Breast epithelium (tissue), 4 donors: ENCODE measurements around the gene LSM2. TPM values are rescaled to one million over a fixed set of nuclear protein-coding genes. Genes with fewer than 3 reads are reported as not detected.
A peak's percentile ranks its signal among the peaks of the same experiment; 100 is the strongest.
"Not testable (repeated sequence)": the region's sequence is repeated elsewhere in the genome, so short reads cannot be mapped to it uniquely, and the experiment has no call there.

ENCODE experiments used
- DNase-seq, 2 donors: peaks; one replicate each; pipeline ENCODE4 v3.0.0-alpha.2; 2019; ENCODE audit warnings: low spot score in 2 of 2
- H3K27ac ChIP-seq, 2 donors: fragments of 200-600 bp; sonication (generic) in 1 of 2; one replicate each; pipeline ENCODE4 v1.5.1; 2016 to 2019; ENCODE audit warnings: mild to moderate bottlenecking in 1 of 2
- H3K27me3 ChIP-seq, 2 donors: fragments of 200-600 bp; sonication (generic) in 1 of 2; one replicate each; pipeline versions ENCODE4 v1.5.1 to v1.6.0; 2017 to 2019; ENCODE audit warnings: control low read depth in 1 of 2, mild to moderate bottlenecking in 1 of 2
- H3K36me3 ChIP-seq: fragments of 200-600 bp; one replicate; pipeline ENCODE4 v1.5.1; 2019
- H3K4me1 ChIP-seq, 2 donors: fragments of 200-600 bp; sonication (generic); one replicate each; pipeline ENCODE4 v1.5.1; 2016 to 2019; ENCODE audit warnings: control low read depth in 1 of 2
- H3K4me3 ChIP-seq, 3 donors: fragments of 200-600 bp; sonication (generic); 1 replicate in 2 of 3; 2 replicates in 1 of 3; pipeline ENCODE4 v1.5.1; 2016 to 2019; ENCODE audit warnings: mild to moderate bottlenecking in 3 of 3, moderate library complexity in 2 of 3
- H3K9me3 ChIP-seq, 2 donors: fragments of 200-600 bp; sonication (generic) in 1 of 2; one replicate each; pipeline ENCODE4 v1.5.1; 2016 to 2019; ENCODE audit warnings: control low read depth in 1 of 2
- CTCF ChIP-seq, 3 donors: fragments of 450-650 bp; IDR thresholded peaks; one replicate each; pipeline ENCODE4 v1.5.1; 2016 to 2017; ENCODE audit warnings: antibody characterized with exemption in 3 of 3, mild to moderate bottlenecking in 3 of 3, moderate library complexity in 3 of 3
- POLR2A ChIP-seq: fragments of 450-650 bp; IDR thresholded peaks from one replicate; pipeline ENCODE4 v1.6.1; 2016; ENCODE audit warnings: antibody characterized with exemption, mild to moderate bottlenecking, moderate library complexity
- POLR2AphosphoS5 ChIP-seq, 3 donors: sonication (generic); formaldehyde crosslinking; IDR thresholded peaks; one replicate each; pipeline ENCODE4 v1.6.1; 2017; ENCODE audit warnings: antibody characterized with exemption in 3 of 3
- intact Hi-C: fragments of 100-400 bp; cut with DNase I; formaldehyde crosslinking; loops from one replicate; pipeline ENCODE4 v1.15.1; 2023; ENCODE audit warnings: low total_unique reads
- total RNA-seq, 3 donors: library from RNA; depleted of rRNA; stranded (reverse); fragments of >200 nt; gene quantifications; one replicate each; pipeline ENCODE4 v1.1.0, GENCODE V29; 2016

LSM2 gene
- total RNA-seq, 3 donors from 2014 or later = 28.7 to 39.7 (median 32.6) TPM

- H3K36me3 ChIP-seq, H3K27me3 ChIP-seq, intact Hi-C loops, H3K9me3 ChIP-seq, H3K4me1 ChIP-seq, DNase-seq: not testable (repeated sequence)
- H3K27ac ChIP-seq = peak overlapping the region; percentile 75 to 88
- TF ChIP-seq POLR2AphosphoS5 (IDR thresholded peaks at IDR 0.05) = peak in 1 of 3 donors; percentile 40
- H3K4me3 ChIP-seq = peak overlapping the region; percentile 42 to 66 (median 61)
Observed at GRCh38 chr6:31817929-31818511, 11.3 kb upstream of the LSM2 start.

- DNase-seq, intact Hi-C loops, H3K9me3 ChIP-seq, H3K36me3 ChIP-seq, H3K27me3 ChIP-seq, H3K4me1 ChIP-seq: not testable (repeated sequence)
- H3K27ac ChIP-seq = peak overlapping the region; percentile 75 to 88
- H3K4me3 ChIP-seq = peak overlapping the region; percentile 42 to 66 (median 61)
Observed at GRCh38 chr6:31817133-31817928, 10.6 kb upstream of the LSM2 start.

GRCh38 chr6:31815025-31815838 lies 8.5 kb upstream of the LSM2 start, which contains the start of the genes HSPA1A and HSPA1L:
Gene HSPA1A (plus strand): TSS chr6:31815543. CDS start chr6:31815757, 214 bp downstream.
Gene HSPA1L (minus strand): TSS chr6:31815283. CDS start chr6:31811972, 3,311 bp downstream.
- Histone ChIP-seq H3K9me3 (no peaks in the 10 kb centered on the region), H3K27me3 (no peaks in the 10 kb centered on the region), H3K4me1 (peaks cover 0 to 5% of the 10 kb centered on the region in 2 donors), H3K36me3 (no peaks in the 10 kb centered on the region), H3K27ac (peak within 1 kb of the TSS; percentile 99 to 100), H3K4me3 (peak within 1 kb of the TSS; percentile 57 to 75 (median 64))
- TF ChIP-seq POLR2AphosphoS5 (IDR thresholded peaks at IDR 0.05) (peak; percentile 100), CTCF (IDR thresholded peaks at IDR 0.05) (no peak), POLR2A (peak; percentile 99)
- intact Hi-C loops = no loop called here
- peak; percentile 95 to 97 for DNase-seq

- Histone ChIP-seq H3K36me3 (no peaks in the 10 kb centered on the region), H3K27ac (peak overlapping the region; percentile 99 to 100), H3K27me3 (no peaks in the 10 kb centered on the region), H3K4me3 (peak overlapping the region; percentile 57 to 75 (median 64)), H3K9me3 (no peaks in the 10 kb centered on the region), H3K4me1 (peaks cover 0 to 5% of the 10 kb centered on the region in 2 donors)
- peak; percentile 97 to 98 for DNase-seq
- intact Hi-C loops = no loop called here
- no peak for TF ChIP-seq CTCF (IDR thresholded peaks at IDR 0.05)
- TF ChIP-seq POLR2A = peak; percentile 22
- peak; percentile 59 to 89 (median 87) for TF ChIP-seq POLR2AphosphoS5 (IDR thresholded peaks at IDR 0.05)
Observed at GRCh38 chr6:31814677-31815024, 7.9 kb upstream of the LSM2 start.

GRCh38 chr6:31813465-31813849 lies 6.7 kb upstream of the LSM2 start:
- H3K4me1 ChIP-seq = peaks cover 0 to 5% of the 10 kb centered on the region in 2 donors
- H3K9me3 ChIP-seq = no peaks in the 10 kb centered on the region
- H3K36me3 ChIP-seq = no peaks in the 10 kb centered on the region
- no peak for TF ChIP-seq POLR2A
- TF ChIP-seq CTCF (IDR thresholded peaks at IDR 0.05) = no peak
- no peak for TF ChIP-seq POLR2AphosphoS5 (IDR thresholded peaks at IDR 0.05)
- intact Hi-C loops = no loop called here
- DNase-seq = no peak
- peak overlapping the region; percentile 99 to 100 for H3K27ac ChIP-seq
- H3K27me3 ChIP-seq = no peaks in the 10 kb centered on the region
- H3K4me3 ChIP-seq = peak overlapping the region in 2 of 3 donors; percentile 64 to 75
